WTC11 (cell line): ENCODE measurements around the gene MRPL24.

Experiments
- ATF6 ChIP-seq: sonication (generic); formaldehyde crosslinking; IDR thresholded peaks from 2 replicates; pipeline ENCODE4 v1.8.1; 2023; ENCODE audit warnings: mild to moderate bottlenecking, missing genetic modification reagents
- CBFB ChIP-seq: sonication (generic); formaldehyde crosslinking; IDR thresholded peaks from 2 replicates; pipeline ENCODE4 v1.8.1; 2022; ENCODE audit warnings: mild to moderate bottlenecking, low read depth, missing genetic modification reagents
- CREM ChIP-seq: sonication (generic); formaldehyde crosslinking; IDR thresholded peaks from 2 replicates; pipeline ENCODE4 v1.8.1; 2022; ENCODE audit warnings: mild to moderate bottlenecking, missing genetic modification reagents, moderate library complexity
- CTCF ChIP-seq: fragments of 200-600 bp; IDR thresholded peaks from 2 replicates; pipeline ENCODE4 v1.8.0; 2022; ENCODE audit warnings: antibody characterized with exemption
- GABPB1 ChIP-seq: sonication (generic); formaldehyde crosslinking; IDR thresholded peaks from 2 replicates; pipeline ENCODE4 v1.8.1; 2023; ENCODE audit warnings: mild to moderate bottlenecking, missing genetic modification reagents
- JUN ChIP-seq: sonication (generic); formaldehyde crosslinking; IDR thresholded peaks from 2 replicates; pipeline ENCODE4 v1.8.0; 2023; ENCODE audit warnings: mild to moderate bottlenecking, missing genetic modification reagents
- TEAD4 ChIP-seq: sonication (generic); formaldehyde crosslinking; IDR thresholded peaks from 2 replicates; pipeline ENCODE4 v1.8.0; 2022; ENCODE audit warnings: mild to moderate bottlenecking, missing genetic modification reagents
- TF ChIP-seq, protein P1 (sequence below): sonication (generic); formaldehyde crosslinking; IDR thresholded peaks from 2 replicates; pipeline ENCODE4 v1.8.1; 2022; ENCODE audit warnings: low read depth, mild to moderate bottlenecking, moderate library complexity, missing genetic modification reagents, borderline replicate concordance

DNA sequence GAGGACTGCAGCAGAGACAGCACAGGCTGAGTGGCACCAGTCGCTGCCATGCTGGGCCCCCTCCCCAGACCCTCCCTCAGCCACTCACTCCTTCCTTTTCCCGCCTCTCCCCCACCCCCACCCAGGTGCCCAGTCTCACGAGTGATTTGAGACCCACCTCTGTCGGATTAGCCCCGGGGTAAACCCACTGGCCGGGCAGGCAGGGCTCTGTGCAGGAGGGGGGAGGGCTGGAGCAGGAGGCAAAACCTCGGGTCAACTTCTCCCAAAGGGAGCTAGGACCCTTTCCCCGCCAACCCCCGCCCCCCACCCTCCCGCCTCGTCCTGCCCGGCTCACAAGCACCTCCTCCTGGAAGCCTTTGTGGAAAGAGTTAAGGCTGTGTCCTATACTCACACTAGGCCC, 3.5 kb upstream of the MRPL24 start:
- no peak for TF ChIP-seq CREM
- TF ChIP-seq CBFB (CRISPR knock-in tag) = no peak
- TF ChIP-seq JUN (CRISPR knock-in tag) = no peak
- TF ChIP-seq, protein P1, sequence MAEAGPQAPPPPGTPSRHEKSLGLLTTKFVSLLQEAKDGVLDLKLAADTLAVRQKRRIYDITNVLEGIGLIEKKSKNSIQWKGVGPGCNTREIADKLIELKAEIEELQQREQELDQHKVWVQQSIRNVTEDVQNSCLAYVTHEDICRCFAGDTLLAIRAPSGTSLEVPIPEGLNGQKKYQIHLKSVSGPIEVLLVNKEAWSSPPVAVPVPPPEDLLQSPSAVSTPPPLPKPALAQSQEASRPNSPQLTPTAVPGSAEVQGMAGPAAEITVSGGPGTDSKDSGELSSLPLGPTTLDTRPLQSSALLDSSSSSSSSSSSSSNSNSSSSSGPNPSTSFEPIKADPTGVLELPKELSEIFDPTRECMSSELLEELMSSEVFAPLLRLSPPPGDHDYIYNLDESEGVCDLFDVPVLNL (CRISPR knock-in tag) = no peak
- TF ChIP-seq CTCF = no peak
- no peak for TF ChIP-seq ATF6
- TF ChIP-seq TEAD4 (CRISPR knock-in tag) = no peak
- no peak for TF ChIP-seq GABPB1 (CRISPR knock-in tag)
